HepG2 (cell line): ENCODE results near the gene SKIDA1. TPM values are rescaled to one million over a fixed set of nuclear protein-coding genes. Genes with fewer than 3 reads are reported as not detected.
A peak's percentile ranks its signal among the peaks of the same experiment; 100 is the strongest.

ENCODE experiments used
- AHDC1 ChIP-seq: sonication (generic); formaldehyde crosslinking; IDR thresholded peaks from 2 replicates; pipeline ENCODE4 v1.5.1; 2020; ENCODE audit warnings: mild to moderate bottlenecking, missing genetic modification reagents, borderline replicate concordance
- ARID4A ChIP-seq: sonication (generic); formaldehyde crosslinking; IDR thresholded peaks from 2 replicates; pipeline ENCODE4 v1.5.0; 2020; ENCODE audit warnings: mild to moderate bottlenecking, missing genetic modification reagents, borderline replicate concordance
- FOSL2 ChIP-seq: sonication (generic); formaldehyde crosslinking; IDR thresholded peaks from 2 replicates; pipeline ENCODE4 v1.4.0; 2020; ENCODE audit warnings: missing genetic modification reagents
- MIXL1 ChIP-seq: IDR thresholded peaks from 2 replicates; pipeline ENCODE4 v1.6.1; 2016
- MZF1 ChIP-seq: sonication (generic); formaldehyde crosslinking; IDR thresholded peaks from 2 replicates; pipeline ENCODE4 v1.8.1; 2023; ENCODE audit warnings: mild to moderate bottlenecking, missing genetic modification reagents, borderline replicate concordance
- NFIC ChIP-seq: IDR thresholded peaks from 2 replicates; pipeline ENCODE4 v1.6.1; 2012; ENCODE audit warnings: mild to moderate bottlenecking, low read length, inconsistent platforms
- ONECUT2 ChIP-seq: sonication (generic); formaldehyde crosslinking; IDR thresholded peaks from 2 replicates; pipeline ENCODE4 v1.4.0; 2020; ENCODE audit warnings: missing genetic modification reagents
- PRDM4 ChIP-seq: sonication (generic); formaldehyde crosslinking; IDR thresholded peaks from 2 replicates; pipeline ENCODE4 v1.9.0; 2021; ENCODE audit warnings: missing genetic modification reagents, borderline replicate concordance
- RCOR2 ChIP-seq: IDR thresholded peaks from 2 replicates; pipeline ENCODE4 v1.6.1; 2016; ENCODE audit warnings: missing biosample characterization, missing genetic modification reagents
- RNF2 ChIP-seq: fragments of 450-650 bp; conservative IDR thresholded peaks from 2 replicates; pipeline ENCODE4 v1.6.1; 2016; ENCODE audit warnings: low read depth
- SALL2 ChIP-seq: sonication (generic); formaldehyde crosslinking; IDR thresholded peaks from 2 replicates; pipeline ENCODE4 v1.8.1; 2023; ENCODE audit warnings: mild to moderate bottlenecking, missing genetic modification reagents, inconsistent platforms
- ZBTB34 ChIP-seq: sonication (generic); formaldehyde crosslinking; IDR thresholded peaks from 2 replicates; pipeline ENCODE4 v1.8.0; 2022; ENCODE audit warnings: mild to moderate bottlenecking, missing genetic modification reagents
- ZNF350 ChIP-seq: sonication (generic); formaldehyde crosslinking; IDR thresholded peaks from 2 replicates; pipeline ENCODE4 v1.4.0; 2020; ENCODE audit warnings: mild to moderate bottlenecking, low read depth, missing genetic modification reagents, borderline replicate concordance
- ZNF550 ChIP-seq: sonication (generic); formaldehyde crosslinking; IDR thresholded peaks from 2 replicates; pipeline ENCODE4 v1.4.0; 2020; ENCODE audit warnings: mild to moderate bottlenecking, missing genetic modification reagents, borderline replicate concordance
- ZNF841 ChIP-seq: sonication (generic); formaldehyde crosslinking; IDR thresholded peaks from 2 replicates; pipeline ENCODE4 v1.8.1; 2023; ENCODE audit warnings: missing genetic modification reagents, borderline replicate concordance
- ZSCAN9 ChIP-seq: IDR thresholded peaks from 2 replicates; pipeline ENCODE4 v1.6.1; 2016; ENCODE audit warnings: borderline replicate concordance
- polyA plus RNA-seq, 8 experiments: library from polyadenylated mRNA; depleted of rRNA in 3 of 8; stranded (reverse) in 7 of 8; unstranded in 1 of 8; fragments of >200 nt; fragmentation: Illumina TruSeq in 4 of 8; extraction: Trizol in 4 of 8; gene quantifications; 2 replicates each; pipeline versions ENCODE4 v1.2.1 to v1.2.3, GENCODE V29; 2011 to 2016; ENCODE audit warnings: low read depth in 4 of 8, missing spikeins in 1 of 8, mixed read lengths in 1 of 8; ENCODE audit not compliant: insufficient read depth in 1 of 8
- total RNA-seq, 5 experiments: library from RNA; depleted of rRNA; stranded (reverse); fragments of >200 nt; fragmentation: Illumina TruSeq; extraction: Trizol; gene quantifications; 2 replicates each; pipeline ENCODE4 v1.2.3, GENCODE V29; 2016; ENCODE audit warnings: low read depth in 1 of 5

The SKIDA1 gene
- total and polyA plus RNA-seq, 2 of the 13 experiments (the other 11 are each of a cell fraction or from before 2014, with no cell fraction given) = 0.73 to 1.5 TPM

GRCh38 chr10:21505711-21506278 lies 19.7 kb downstream of the SKIDA1 start (continued):
- TF ChIP-seq SALL2 (CRISPR knock-in tag) (peak; percentile 63; the same call in 1 of the 2 replicates), ZNF350 (CRISPR knock-in tag) (peak; percentile 87), ARID4A (CRISPR knock-in tag) (peak; percentile 79; the same call in 1 of the 2 replicates), NFIC (peak; percentile 98), RNF2 (no peak), ZNF550 (CRISPR knock-in tag) (no peak), RCOR2 (CRISPR knock-in tag) (peak; percentile 97), ZNF841 (CRISPR knock-in tag) (0 out of 2 replicates have a peak, but pooled peaks have one; percentile 50), ZBTB34 (CRISPR knock-in tag) (peak; percentile 87; the same call in 1 of the 2 replicates), PRDM4 (CRISPR knock-in tag) (no peak), MIXL1 (CRISPR knock-in tag) (peak; percentile 98), ZSCAN9 (CRISPR knock-in tag) (peak; percentile 95), ONECUT2 (CRISPR knock-in tag) (0 out of 2 replicates have a peak, but pooled peaks have one; percentile 37), FOSL2 (CRISPR knock-in tag) (peak; percentile 75), MZF1 (CRISPR knock-in tag) (no peak), AHDC1 (CRISPR knock-in tag) (peak; percentile 100)
